ENCODE data around the gene NAV2.

NAV2 gene

DNA sequence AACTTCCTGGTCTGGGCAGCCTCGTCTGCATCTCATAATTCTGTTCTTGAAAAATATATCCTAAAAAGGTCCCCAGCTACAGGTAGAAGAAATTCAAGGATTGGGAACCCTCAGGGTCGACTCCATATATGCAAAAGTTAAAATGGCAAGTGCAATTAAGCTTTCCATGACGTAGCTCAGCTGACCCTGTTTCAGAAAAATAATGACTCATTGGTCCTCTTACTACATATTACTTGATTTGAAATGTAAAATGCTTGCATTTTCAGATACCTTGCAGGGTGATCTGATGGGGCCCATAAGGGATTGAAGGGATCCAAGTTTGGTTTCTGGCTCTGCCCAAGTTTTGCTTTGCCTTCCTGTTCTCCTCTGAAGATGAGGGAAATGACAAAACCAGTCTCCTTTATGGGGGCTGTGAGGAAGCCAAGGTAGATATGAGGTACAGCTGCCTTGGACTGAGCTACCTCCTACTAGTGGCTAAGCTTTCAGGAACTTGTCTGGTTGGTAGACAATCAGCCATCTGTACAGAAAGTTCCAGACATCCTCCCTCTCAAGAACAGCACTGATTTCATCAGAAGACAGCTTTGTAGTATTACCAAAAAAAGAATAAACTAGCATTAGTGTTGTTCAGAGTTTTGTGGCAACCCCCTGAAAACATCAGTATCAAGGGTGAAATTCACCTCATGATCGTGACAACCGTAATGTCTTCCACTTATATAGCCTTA lies 270.3 kb downstream of the NAV2 start:
- Histone ChIP-seq H3K27me3 (replicated peaks) (no peaks in the 10 kb centered on the region), H3K36me3 (replicated peaks) (peaks cover 4% of the 10 kb centered on the region), H3K27ac (no peak overlapping the region), H3K4me3 (ENCODE audit: low read depth, low read length) (no peak overlapping the region)
- TF ChIP-seq, protein P1, sequence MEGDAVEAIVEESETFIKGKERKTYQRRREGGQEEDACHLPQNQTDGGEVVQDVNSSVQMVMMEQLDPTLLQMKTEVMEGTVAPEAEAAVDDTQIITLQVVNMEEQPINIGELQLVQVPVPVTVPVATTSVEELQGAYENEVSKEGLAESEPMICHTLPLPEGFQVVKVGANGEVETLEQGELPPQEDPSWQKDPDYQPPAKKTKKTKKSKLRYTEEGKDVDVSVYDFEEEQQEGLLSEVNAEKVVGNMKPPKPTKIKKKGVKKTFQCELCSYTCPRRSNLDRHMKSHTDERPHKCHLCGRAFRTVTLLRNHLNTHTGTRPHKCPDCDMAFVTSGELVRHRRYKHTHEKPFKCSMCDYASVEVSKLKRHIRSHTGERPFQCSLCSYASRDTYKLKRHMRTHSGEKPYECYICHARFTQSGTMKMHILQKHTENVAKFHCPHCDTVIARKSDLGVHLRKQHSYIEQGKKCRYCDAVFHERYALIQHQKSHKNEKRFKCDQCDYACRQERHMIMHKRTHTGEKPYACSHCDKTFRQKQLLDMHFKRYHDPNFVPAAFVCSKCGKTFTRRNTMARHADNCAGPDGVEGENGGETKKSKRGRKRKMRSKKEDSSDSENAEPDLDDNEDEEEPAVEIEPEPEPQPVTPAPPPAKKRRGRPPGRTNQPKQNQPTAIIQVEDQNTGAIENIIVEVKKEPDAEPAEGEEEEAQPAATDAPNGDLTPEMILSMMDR (IDR thresholded peaks at IDR 0.05; ENCODE audit: low read depth, low read length, missing control alignments) = no peak
- DNase-seq = peak; percentile 34
- in situ Hi-C loops (cut with HindIII; ENCODE audit: low pct_ligation_motif_present, low sequenced_read_pairs) = no loop called here

DNA sequence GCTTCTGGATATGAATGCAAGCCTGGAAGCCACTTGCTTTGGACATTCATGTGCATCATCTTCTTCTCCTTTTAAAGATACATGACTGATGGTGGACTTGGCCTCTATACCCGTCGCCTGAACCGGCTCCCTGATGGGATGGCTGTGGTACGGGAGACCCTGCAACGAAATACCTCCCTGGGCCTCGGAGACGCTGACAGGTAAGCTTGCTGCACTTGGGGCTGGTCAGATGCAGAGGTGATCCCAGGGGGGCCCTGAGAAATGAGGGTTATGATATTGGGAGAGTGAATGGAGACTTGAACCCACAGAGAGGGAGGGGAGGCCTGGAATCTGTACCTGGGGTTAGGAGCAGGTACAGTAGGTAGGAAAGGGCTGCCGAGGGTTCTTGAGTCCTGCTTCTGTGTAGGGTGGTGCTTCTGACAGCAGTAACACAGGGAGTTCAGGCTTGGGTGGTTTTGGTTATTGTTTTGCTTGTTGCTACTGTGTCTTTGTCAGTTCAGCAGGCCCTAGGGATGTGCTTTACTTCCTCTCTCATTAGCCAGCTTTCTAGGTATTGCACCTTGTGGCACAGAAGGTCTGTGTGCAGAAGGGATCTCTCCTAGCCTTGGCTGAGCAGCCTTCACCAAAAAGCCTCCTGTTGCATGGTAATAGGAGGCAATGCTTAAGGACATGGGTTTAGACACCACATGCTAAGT lies 271.6 kb downstream of the NAV2 start:
- in situ Hi-C loops (cut with HindIII; ENCODE audit: low pct_ligation_motif_present, low sequenced_read_pairs) = no loop called here
- no peak overlapping the region for H3K4me3 ChIP-seq (ENCODE audit: low read depth, low read length)
- no peak overlapping the region for H3K27ac ChIP-seq
- H3K36me3 ChIP-seq (replicated peaks) = peaks cover 4% of the 10 kb centered on the region
- no peak for DNase-seq
- H3K27me3 ChIP-seq (replicated peaks) = no peaks in the 10 kb centered on the region
- TF ChIP-seq, protein P1 (IDR thresholded peaks at IDR 0.05; ENCODE audit: low read depth, low read length, missing control alignments) = no peak

DNA sequence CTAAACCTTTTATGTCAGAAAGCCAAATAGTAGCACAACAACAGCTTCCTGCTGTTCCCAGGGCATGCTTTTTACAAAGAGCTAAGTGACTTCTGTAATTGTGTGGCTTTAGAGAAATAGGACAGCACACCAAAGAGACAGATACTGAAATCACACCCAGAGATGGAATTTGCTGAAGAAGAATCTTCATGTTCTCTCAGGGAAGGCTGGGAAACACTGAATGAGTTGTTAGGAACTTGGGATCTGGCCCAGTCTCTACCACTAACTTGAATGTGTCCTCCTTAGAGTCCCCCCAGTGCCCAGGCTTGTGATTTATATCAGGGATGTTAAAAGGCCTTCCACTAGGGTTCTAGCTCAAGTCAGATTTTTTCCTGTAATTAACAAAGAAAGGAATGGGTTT lies 272.5 kb downstream of the NAV2 start:
- no peak overlapping the region for H3K4me3 ChIP-seq (ENCODE audit: low read depth, low read length)
- DNase-seq = no peak
- peaks cover 4% of the 10 kb centered on the region for H3K36me3 ChIP-seq (replicated peaks)
- H3K27ac ChIP-seq = no peak overlapping the region
- in situ Hi-C loops (cut with HindIII; ENCODE audit: low pct_ligation_motif_present, low sequenced_read_pairs) = no loop called here
- TF ChIP-seq, protein P1 (IDR thresholded peaks at IDR 0.05; ENCODE audit: low read depth, low read length, missing control alignments) = no peak
- H3K27me3 ChIP-seq (replicated peaks) = no peaks in the 10 kb centered on the region

DNA sequence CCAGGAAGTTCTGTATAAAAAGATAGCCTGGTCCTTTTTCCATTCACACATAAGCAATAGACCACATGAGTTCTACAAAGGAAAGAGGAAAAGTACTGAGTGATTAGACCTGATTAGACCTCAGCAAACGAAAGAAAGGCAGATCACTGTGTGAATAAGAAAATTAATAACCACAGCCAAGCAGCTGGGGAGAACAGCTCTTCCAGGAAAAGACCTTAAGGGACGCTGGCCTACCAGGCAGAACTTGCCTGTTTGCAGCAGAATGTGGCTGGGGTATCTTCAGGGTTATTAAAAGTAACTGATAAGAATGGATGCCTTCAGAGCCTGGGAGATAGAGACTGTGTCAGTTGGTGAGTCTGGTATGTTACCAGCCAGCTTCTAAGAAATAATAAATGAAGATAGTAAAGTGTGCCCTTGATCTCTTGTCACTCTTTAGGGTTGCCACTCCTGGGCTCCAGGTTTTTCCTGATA lies 274.7 kb downstream of the NAV2 start:
- H3K4me3 ChIP-seq (ENCODE audit: low read depth, low read length) = no peak overlapping the region
- H3K36me3 ChIP-seq (replicated peaks) = peaks cover 4% of the 10 kb centered on the region
- H3K27me3 ChIP-seq (replicated peaks) = no peaks in the 10 kb centered on the region
- H3K27ac ChIP-seq = no peak overlapping the region
- in situ Hi-C loops (cut with HindIII; ENCODE audit: low pct_ligation_motif_present, low sequenced_read_pairs) = no loop called here
- TF ChIP-seq, protein P1 (IDR thresholded peaks at IDR 0.05; ENCODE audit: low read depth, low read length, missing control alignments) = no peak
- no peak for DNase-seq

DNA sequence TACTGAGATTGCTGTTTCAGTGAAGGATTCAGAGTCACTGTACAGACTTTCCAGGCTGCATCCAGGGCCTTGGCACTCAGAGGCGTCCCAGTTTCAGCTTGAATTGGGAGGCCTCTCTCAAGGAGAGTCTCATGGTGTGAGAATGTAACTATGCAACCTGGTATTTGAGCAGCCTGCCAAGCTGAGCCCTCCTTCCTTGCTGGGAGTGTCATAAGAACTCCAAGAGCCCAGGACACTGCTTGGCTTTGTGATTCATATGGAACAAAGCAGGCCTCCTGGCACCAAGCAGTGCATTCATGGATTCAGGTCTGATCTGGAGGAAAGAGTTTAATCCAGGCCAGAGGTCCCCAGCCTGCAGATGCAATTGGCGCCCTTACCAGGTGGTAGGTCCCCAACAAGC lies 276.0 kb downstream of the NAV2 start:
- H3K4me3 ChIP-seq (ENCODE audit: low read depth, low read length) = no peak overlapping the region

More for the DNA sequence above, 276.0 kb downstream of the NAV2 start:
- in situ Hi-C loops (cut with HindIII; ENCODE audit: low pct_ligation_motif_present, low sequenced_read_pairs) = no loop called here
- H3K27ac ChIP-seq = no peak overlapping the region
- H3K27me3 ChIP-seq (replicated peaks) = no peaks in the 10 kb centered on the region
- TF ChIP-seq, protein P1 (IDR thresholded peaks at IDR 0.05; ENCODE audit: low read depth, low read length, missing control alignments) = no peak
- DNase-seq = peak; percentile 57
- peaks cover 4% of the 10 kb centered on the region for H3K36me3 ChIP-seq (replicated peaks)
